GM15510 (cell line): Measurements from ENCODE around the gene CPPED1.
A peak's percentile ranks its signal among the peaks of the same experiment; 100 is the strongest.

Source experiments
- POLR2A ChIP-seq: IDR thresholded peaks from 3 replicates; pipeline ENCODE4 v1.6.1; 2011; ENCODE audit warnings: borderline replicate concordance; ENCODE audit not compliant: insufficient read length; ENCODE audit errors: extremely low read depth

Gene CPPED1

GRCh38 chr16:12803203-12804093 is at the start of gene CPPED1:
Gene CPPED1 (minus strand): TSS chr16:12803887. CDS start chr16:12803776, 111 bp downstream.
- TF ChIP-seq POLR2A: peak; percentile 79

- no peak for TF ChIP-seq POLR2A
These were observed 46.5 kb upstream of the CPPED1 start for GRCh38 chr16:12850186-12850585.

GRCh38 chr16:12846592-12846991 is 42.9 kb upstream of the CPPED1 start:
- no peak for TF ChIP-seq POLR2A

GRCh38 chr16:12845282-12845681 is 41.6 kb upstream of the CPPED1 start:
- no peak for TF ChIP-seq POLR2A

GRCh38 chr16:12837756-12838155 is 34.1 kb upstream of the CPPED1 start:
- TF ChIP-seq POLR2A: no peak

- TF ChIP-seq POLR2A: no peak
These were observed 33.6 kb upstream of the CPPED1 start for GRCh38 chr16:12837291-12837690.

GRCh38 chr16:12833926-12834325 is 30.2 kb upstream of the CPPED1 start:
- no peak for TF ChIP-seq POLR2A

GRCh38 chr16:12829096-12829888 is 25.6 kb upstream of the CPPED1 start:
- TF ChIP-seq POLR2A: no peak

- no peak for TF ChIP-seq POLR2A
These were observed 24.5 kb upstream of the CPPED1 start for GRCh38 chr16:12828206-12828605.

- TF ChIP-seq POLR2A: no peak
These were observed 22.9 kb upstream of the CPPED1 start for GRCh38 chr16:12826559-12826958.

- no peak for TF ChIP-seq POLR2A
These were observed 15.7 kb upstream of the CPPED1 start for GRCh38 chr16:12819126-12820117.

- no peak for TF ChIP-seq POLR2A
These were observed 14.6 kb upstream of the CPPED1 start for GRCh38 chr16:12818326-12818725.

GRCh38 chr16:12815361-12815760 is 11.7 kb upstream of the CPPED1 start:
- TF ChIP-seq POLR2A: no peak

- TF ChIP-seq POLR2A: no peak
These were observed 8.0 kb upstream of the CPPED1 start for GRCh38 chr16:12811441-12812383.

- no peak for TF ChIP-seq POLR2A
These were observed 1.4 kb upstream of the CPPED1 start for GRCh38 chr16:12805066-12805465.
